Heart left ventricle (tissue), 16 donors: ENCODE measurements around the gene ZSCAN2. TPM values are rescaled to one million over a fixed set of nuclear protein-coding genes. Genes with fewer than 3 reads are reported as not detected.
A peak's percentile ranks its signal among the peaks of the same experiment; 100 is the strongest.

Experiments
- ATAC-seq, 4 donors: fragments of 200-7000 bp; cut with Tn5 transposase; one replicate each; pipeline ENCODE4 v1.9.1; 2020 to 2022; ENCODE audit warnings: moderate library complexity in 4 of 4, mild to moderate bottlenecking in 3 of 4, moderate number of reproducible peaks in 1 of 4
- DNase-seq, 5 donors: peaks; one replicate each; pipeline ENCODE4 v3.0.0-alpha.2; 2020
- H3K27ac ChIP-seq, 12 donors: fragments of 200-600 bp; sonication (generic) in 4 of 12; one replicate each; pipeline versions ENCODE4 v1.5.0 to v1.8.0; 2016 to 2022; ENCODE audit warnings: mild to moderate bottlenecking in 2 of 12
- H3K27me3 ChIP-seq, 9 donors: fragments of 200-600 bp; sonication (generic) in 2 of 9; one replicate each; pipeline versions ENCODE4 v1.5.1 to v1.8.0; 2016 to 2022; ENCODE audit warnings: mild to moderate bottlenecking in 3 of 9
- H3K36me3 ChIP-seq, 9 donors: fragments of 200-600 bp; sonication (generic) in 2 of 9; one replicate each; pipeline versions ENCODE4 v1.5.0 to v1.8.0; 2018 to 2022; ENCODE audit warnings: mild to moderate bottlenecking in 2 of 9
- H3K4me1 ChIP-seq, 12 donors: fragments of 200-600 bp; sonication (generic) in 4 of 12; one replicate each; pipeline versions ENCODE4 v1.5.0 to v1.8.0; 2016 to 2022; ENCODE audit warnings: mild to moderate bottlenecking in 3 of 12
- H3K4me3 ChIP-seq, 12 donors: fragments of 200-600 bp; sonication (generic) in 4 of 12; one replicate each; pipeline versions ENCODE4 v1.5.0 to v1.8.0; 2017 to 2022; ENCODE audit warnings: mild to moderate bottlenecking in 9 of 12, moderate library complexity in 4 of 12
- H3K9me3 ChIP-seq, 12 donors: fragments of 200-600 bp; sonication (generic) in 4 of 12; one replicate each; pipeline versions ENCODE4 v1.5.0 to v1.8.0; 2016 to 2022; ENCODE audit warnings: mild to moderate bottlenecking in 1 of 12
- CTCF ChIP-seq, 12 donors: fragments of 200-600 bp; sonication (generic) in 4 of 12; IDR thresholded peaks; one replicate each; pipeline versions ENCODE4 v1.5.0 to v1.8.0; 2018 to 2022; ENCODE audit warnings: antibody characterized with exemption in 12 of 12, mild to moderate bottlenecking in 5 of 12
- POLR2A ChIP-seq, 2 donors: fragments of 450-650 bp; IDR thresholded peaks; one replicate each; pipeline ENCODE4 v1.6.1; 2017; ENCODE audit warnings: antibody characterized with exemption in 2 of 2, mild to moderate bottlenecking in 2 of 2, moderate library complexity in 2 of 2
- WGBS, 4 donors: extraction: QIAGEN DNeasy Blood & Tissue Kit in 2 of 4; methylation state at CpG; one replicate each; pipeline versions ENCODE4 v1.1.5 to v1.1.7; 2013 to 2018; 5-methylcytosine and 5-hydroxymethylcytosine counted together
- intact Hi-C, 10 donors: fragments of 100-400 bp; cut with DNase I; formaldehyde crosslinking; loops; one replicate each; pipeline versions ENCODE4 v1.11.1 to v1.14.2; 2022
- polyA plus RNA-seq, 2 donors: library from polyadenylated mRNA; stranded (reverse); fragments of 200-250 nt; gene quantifications; one replicate each; pipeline ENCODE4 v1.2.3, GENCODE V29; 2013
- total RNA-seq, 9 donors: library from RNA; depleted of rRNA in 2 of 9; stranded (reverse); fragments of >200 nt in 2 of 9; fragmentation: NEBNext Ultra II Directional in 3 of 9; extraction: Animal tissue kit (Norgen Biotek cat#: 25700) in 3 of 9; gene quantifications; one replicate each; pipeline versions ENCODE4 v1.1.0 to v1.2.4, GENCODE V29; 2016 to 2023
- donor health status: ischemic (EF 13 %, LVEDD 7.1; RV severe dilation, severe dysfunction).
- donor health status: healthy with polysubstance abuse.
- donor health status: DM: no; HTN: yes; CAD: no.
- donor health status: DM: no; HTN: no; CAD: no.
- donor health status: ischemic (EF 25% LVEDD 6.9; RV normal size, moderate dysfunction).
- donor health status: ischemic (EF 25% LVEDD 5.7; RV mildly dilated, moderate dysfunction).
- donor health status: healthy.
- donor health status: DM: yes; HTN: yes; CAD: no.
- donor health status: ischemic (EF 35%, LVEDD 5.7; RV mildly dilated, moderate dysfunction).
- donor health status: nonischemic (EF 11% LVEDD 7.7; RV severe dilation, severe dysfunction).
- donor health status: DM: yes; HTN: yes; CAD: no.
- donor health status: PGD.
- donor health status: ischemic (EF 29% LVEDD 5.4; RV normal size, mild dysfunction).
- donor health status: nonischemic (EF 23%, LVEDD 6.1; RV moderate dilation, normal function).

The ZSCAN2 gene
- total and polyA plus RNA-seq, 11 donors, result 4.3 to 10.6 (median 5.6) TPM

DNA sequence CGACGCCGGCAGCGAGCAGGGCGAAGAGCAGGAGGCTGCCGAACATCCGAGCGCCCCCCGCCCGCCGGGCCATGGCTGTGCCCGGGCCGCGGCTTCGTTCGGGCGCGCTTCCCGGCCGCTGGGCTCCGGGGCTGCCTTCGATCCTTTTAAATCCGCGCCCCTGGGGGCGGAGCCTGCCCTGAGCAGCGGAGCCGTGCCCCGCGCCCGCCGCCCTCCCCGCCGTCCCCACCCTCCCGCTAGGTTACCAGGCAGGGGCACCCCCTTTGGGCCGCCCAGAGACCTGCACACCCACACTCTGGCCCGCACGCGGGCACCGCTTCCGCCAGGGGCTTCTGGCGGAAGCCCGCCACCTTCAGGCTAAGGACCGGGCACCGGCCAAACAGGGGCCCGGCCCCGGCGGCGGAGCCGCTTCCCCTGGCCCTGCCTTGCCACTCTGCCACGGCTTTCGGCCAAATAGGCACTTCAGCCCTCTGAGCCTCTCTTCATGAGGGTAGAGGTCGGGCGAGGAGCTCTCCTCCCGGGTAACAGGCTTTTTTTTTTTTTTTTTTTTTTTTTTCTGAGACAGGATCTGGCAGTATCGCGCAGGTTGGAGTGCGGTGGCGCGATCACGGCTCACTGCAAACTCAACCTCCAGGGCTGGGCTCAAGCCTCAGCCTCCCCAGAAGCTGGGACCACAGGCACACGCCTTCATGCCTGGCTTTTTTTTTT lies 57.4 kb downstream of the ZSCAN2 start, which contains the start of gene NMB:
TSS of gene NMB (minus strand) at position 120 of the 708 bp plus-strand sequence. CDS start at position 73, 47 bp downstream.
- ATAC-seq (peak; percentile 36 to 72 (median 66)), DNase-seq (peak; percentile 78 to 88 (median 83))
- 1% methylated on average over 26 to 61 of the region's 61 CpGs for WGBS, 4 donors
- Histone ChIP-seq H3K9me3 (no peaks in the 10 kb centered on the region), H3K36me3 (peaks cover 0 to 6% (median 0%) of the 10 kb centered on the region in 9 donors), H3K27me3 (no peaks in the 10 kb centered on the region), H3K4me1 (peaks cover 0 to 40% (median 20%) of the 10 kb centered on the region in 12 donors), H3K4me3 (peak within 1 kb of the TSS; percentile 6 to 87 (median 70)), H3K27ac (peak within 1 kb of the TSS; percentile 16 to 90 (median 78))
- intact Hi-C loops, result loop anchor here (2.0 to 10.0 kb wide), 14 partner anchors 44 to 277 kb away; partner anchors contain the start of genes ALPK3 (in 4 of the 10), SEC11A (in 4 of the 10), ZNF592 (in 1 of the 10) and ZSCAN2 (in 1 of the 10)
- TF ChIP-seq CTCF (IDR thresholded peaks at IDR 0.05) (peak; percentile 32 to 84 (median 52)), POLR2A (IDR thresholded peaks at IDR 0.05) (peak in 1 of 2 donors; percentile 49)

- H3K9me3 ChIP-seq, result no peaks in the 10 kb centered on the region
- H3K36me3 ChIP-seq, result peaks cover 0 to 13% (median 0%) of the 10 kb centered on the region in 9 donors
- no peak for DNase-seq
- H3K27ac ChIP-seq, result peak overlapping the region in 11 of 12 donors; percentile 58 to 90 (median 79)
- peaks cover 0 to 34% (median 16%) of the 10 kb centered on the region in 12 donors for H3K4me1 ChIP-seq
- ATAC-seq, result no peak
- intact Hi-C loops, result loop anchor here (2.0 to 10.0 kb wide), 14 partner anchors 43 to 276 kb away; partner anchors contain the start of genes ALPK3 (in 4 of the 10), SEC11A (in 4 of the 10), ZNF592 (in 1 of the 10) and ZSCAN2 (in 1 of the 10)
- peak overlapping the region in 10 of 12 donors; percentile 44 to 87 (median 72) for H3K4me3 ChIP-seq
- H3K27me3 ChIP-seq, result no peaks in the 10 kb centered on the region
- WGBS, 4 donors, result 52 to 59% (median 58%) methylated on average over 7 of the region's 7 CpGs
- TF ChIP-seq POLR2A (IDR thresholded peaks at IDR 0.05), result no peak
- no peak for TF ChIP-seq CTCF (IDR thresholded peaks at IDR 0.05)
Measured at GRCh38 chr15:84658788-84659411, 58.1 kb downstream of the ZSCAN2 start.

DNA sequence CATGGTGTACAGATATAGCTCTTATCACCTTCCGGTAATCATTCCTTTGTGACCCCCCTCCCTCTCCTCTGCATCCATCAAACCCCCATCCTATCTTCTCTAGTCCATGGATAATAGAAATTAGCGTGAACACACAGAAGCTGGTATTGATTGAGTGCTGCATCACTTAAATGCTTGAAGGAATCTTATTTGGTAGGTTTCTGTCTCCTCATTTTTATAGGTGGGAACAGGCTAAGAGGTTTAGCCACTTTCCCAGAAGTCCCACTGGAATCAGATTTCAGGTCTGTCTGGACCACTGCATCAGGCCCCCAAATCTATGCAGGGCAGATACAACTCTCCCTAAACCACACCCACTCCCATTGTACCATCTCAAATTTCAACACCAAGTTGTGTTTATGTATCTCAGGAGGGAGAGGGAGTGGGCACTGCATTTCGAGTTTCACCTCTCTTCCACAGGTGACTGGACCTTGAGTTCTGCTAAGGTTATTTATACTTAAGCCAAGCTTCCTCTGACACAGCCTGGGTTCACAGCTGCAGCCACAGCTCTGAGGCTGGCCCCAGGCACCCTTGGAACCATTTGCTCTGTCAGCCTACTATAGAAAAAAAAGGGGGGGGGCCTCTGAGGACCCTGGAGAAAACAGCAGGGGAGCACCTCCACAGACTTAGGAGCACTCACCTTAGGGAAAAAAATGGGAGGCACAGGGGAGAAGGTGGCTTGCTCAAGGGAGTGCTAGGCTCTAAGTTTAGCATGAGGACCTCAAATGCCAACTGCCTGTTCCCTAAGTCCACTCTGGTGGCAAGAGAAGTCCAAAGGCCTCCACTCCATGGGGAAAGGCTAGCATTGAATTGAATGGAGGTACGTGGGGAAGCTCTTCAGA lies 59.3 kb downstream of the ZSCAN2 start:
- Histone ChIP-seq H3K27me3 (no peaks in the 10 kb centered on the region), H3K36me3 (peaks cover 0 to 19% (median 6%) of the 10 kb centered on the region in 9 donors), H3K9me3 (no peaks in the 10 kb centered on the region), H3K27ac (no peak overlapping the region), H3K4me3 (no peak overlapping the region), H3K4me1 (peaks cover 0 to 26% (median 10%) of the 10 kb centered on the region in 12 donors)
- DNase-seq, result no peak
- 71 to 89% (median 84%) methylated on average over 4 of the region's 4 CpGs for WGBS, 4 donors
- TF ChIP-seq CTCF (IDR thresholded peaks at IDR 0.05), result no peak
- TF ChIP-seq POLR2A (IDR thresholded peaks at IDR 0.05), result no peak
- ATAC-seq, result no peak
- intact Hi-C loops, result loop anchor here (2.0 to 10.0 kb wide), 14 partner anchors 42 to 275 kb away; partner anchors contain the start of genes ALPK3 (in 4 of the 10), SEC11A (in 4 of the 10), ZNF592 (in 1 of the 10) and ZSCAN2 (in 1 of the 10)
